ENCODE measurements around the gene RAI1.
"Not testable (repeated sequence)": the region's sequence is repeated elsewhere in the genome, so short reads cannot be mapped to it uniquely, and the experiment has no call there.

The RAI1 gene

DNA sequence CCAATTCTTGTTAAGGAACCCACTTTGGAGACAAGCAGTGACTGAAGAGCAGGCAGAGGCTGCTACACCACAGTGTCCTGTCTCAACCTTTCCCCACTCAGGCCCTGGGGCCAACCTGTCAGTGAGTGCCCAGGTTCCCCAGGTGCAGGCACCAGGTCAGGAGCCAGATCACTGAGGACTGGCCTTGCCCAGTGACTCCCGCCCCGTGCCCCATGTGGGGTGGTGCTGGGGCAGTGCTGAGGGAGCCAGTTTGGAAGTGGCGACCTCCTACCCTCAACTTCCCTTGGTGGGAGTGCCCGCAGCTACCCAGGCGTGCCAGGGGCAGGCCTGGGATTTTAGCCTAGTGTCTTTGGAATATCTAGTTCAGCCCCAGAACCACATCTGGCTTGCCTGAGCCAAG, 126.2 kb downstream of the RAI1 start:
- peaks cover 12% of the 10 kb centered on the region for H3K36me3 ChIP-seq (ENCODE audit: control insufficient read depth, insufficient read depth, low read length)
- TF ChIP-seq, protein P1, sequence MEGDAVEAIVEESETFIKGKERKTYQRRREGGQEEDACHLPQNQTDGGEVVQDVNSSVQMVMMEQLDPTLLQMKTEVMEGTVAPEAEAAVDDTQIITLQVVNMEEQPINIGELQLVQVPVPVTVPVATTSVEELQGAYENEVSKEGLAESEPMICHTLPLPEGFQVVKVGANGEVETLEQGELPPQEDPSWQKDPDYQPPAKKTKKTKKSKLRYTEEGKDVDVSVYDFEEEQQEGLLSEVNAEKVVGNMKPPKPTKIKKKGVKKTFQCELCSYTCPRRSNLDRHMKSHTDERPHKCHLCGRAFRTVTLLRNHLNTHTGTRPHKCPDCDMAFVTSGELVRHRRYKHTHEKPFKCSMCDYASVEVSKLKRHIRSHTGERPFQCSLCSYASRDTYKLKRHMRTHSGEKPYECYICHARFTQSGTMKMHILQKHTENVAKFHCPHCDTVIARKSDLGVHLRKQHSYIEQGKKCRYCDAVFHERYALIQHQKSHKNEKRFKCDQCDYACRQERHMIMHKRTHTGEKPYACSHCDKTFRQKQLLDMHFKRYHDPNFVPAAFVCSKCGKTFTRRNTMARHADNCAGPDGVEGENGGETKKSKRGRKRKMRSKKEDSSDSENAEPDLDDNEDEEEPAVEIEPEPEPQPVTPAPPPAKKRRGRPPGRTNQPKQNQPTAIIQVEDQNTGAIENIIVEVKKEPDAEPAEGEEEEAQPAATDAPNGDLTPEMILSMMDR (IDR thresholded peaks at IDR 0.05; ENCODE audit: insufficient read depth, low read length, poor library complexity, severe bottlenecking) = no peak
- no peak overlapping the region for H3K4me3 ChIP-seq (replicated peaks; ENCODE audit: low read depth, low read length)
- no peaks in the 10 kb centered on the region for H3K27me3 ChIP-seq (replicated peaks; ENCODE audit: control insufficient read depth, insufficient read depth, low read length)
- DNase-seq (ENCODE audit: extremely low read depth, insufficient read length) = no peak

DNA sequence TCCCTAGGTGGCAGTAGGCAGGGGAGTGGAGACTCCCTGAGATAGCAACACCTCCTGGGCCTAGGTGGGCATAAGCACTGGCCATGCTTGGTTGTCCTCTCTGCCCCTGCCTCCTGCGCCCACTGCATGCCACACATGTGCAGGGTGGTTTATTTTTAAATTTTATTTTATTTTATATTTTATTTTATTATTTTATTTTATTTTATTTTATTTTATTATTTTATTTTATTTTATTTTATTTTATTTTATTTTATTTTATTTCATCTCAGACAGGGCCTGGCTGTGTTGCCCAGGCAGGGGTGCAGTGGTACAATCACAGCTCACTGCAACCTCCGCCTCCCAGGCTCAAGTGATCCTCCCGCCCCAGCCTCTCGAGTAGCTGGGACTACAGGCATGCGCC, 126.9 kb downstream of the RAI1 start:
- H3K27me3 ChIP-seq (replicated peaks; ENCODE audit: control insufficient read depth, insufficient read depth, low read length); H3K4me3 ChIP-seq (replicated peaks; ENCODE audit: low read depth, low read length); DNase-seq (ENCODE audit: extremely low read depth, insufficient read length): not testable (repeated sequence)
- H3K36me3 ChIP-seq (ENCODE audit: control insufficient read depth, insufficient read depth, low read length) = peaks cover 14% of the 10 kb centered on the region

DNA sequence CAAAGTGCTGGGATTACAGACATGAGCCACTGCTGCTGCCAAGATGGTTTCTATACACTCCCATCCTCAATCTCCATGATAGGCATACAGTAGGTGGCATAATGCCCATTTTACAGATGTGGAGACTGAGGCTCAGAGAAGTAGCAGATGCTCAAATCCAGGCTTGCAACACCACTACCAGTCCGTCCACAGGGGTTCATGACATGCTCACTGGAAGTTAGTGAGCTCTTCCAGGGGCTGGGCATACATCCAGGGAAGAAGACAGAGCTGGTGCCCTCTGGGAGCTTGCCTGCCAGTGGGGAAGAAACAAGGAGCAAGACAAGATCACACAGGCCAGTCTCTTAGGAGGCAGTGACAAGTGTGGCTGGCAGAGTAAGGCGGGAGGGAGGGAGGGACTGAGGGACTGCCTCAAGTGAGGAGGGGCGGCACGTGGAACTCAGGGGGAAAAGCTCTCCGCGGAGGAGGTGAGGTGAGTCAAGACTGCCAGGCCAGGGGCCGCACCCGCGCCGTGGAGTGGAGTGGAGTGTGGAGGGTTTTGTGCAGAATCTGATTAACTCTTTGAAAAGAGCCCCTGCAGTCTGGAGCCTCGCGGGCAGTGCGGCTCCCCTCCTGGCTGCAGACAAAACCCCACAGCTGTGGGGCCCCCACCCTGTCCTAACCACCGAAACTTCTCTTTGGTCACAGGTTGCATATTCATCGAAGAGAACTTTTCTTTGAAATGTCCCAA, 127.6 kb downstream of the RAI1 start:
- Histone ChIP-seq H3K4me3 (replicated peaks; ENCODE audit: low read depth, low read length) (no peak overlapping the region), H3K36me3 (ENCODE audit: control insufficient read depth, insufficient read depth, low read length) (peaks cover 11% of the 10 kb centered on the region), H3K27me3 (replicated peaks; ENCODE audit: control insufficient read depth, insufficient read depth, low read length) (no peaks in the 10 kb centered on the region)
- DNase-seq (ENCODE audit: extremely low read depth, insufficient read length) = peak; percentile 70
- TF ChIP-seq, protein P1 (IDR thresholded peaks at IDR 0.05; ENCODE audit: insufficient read depth, low read length, poor library complexity, severe bottlenecking) = no peak

DNA sequence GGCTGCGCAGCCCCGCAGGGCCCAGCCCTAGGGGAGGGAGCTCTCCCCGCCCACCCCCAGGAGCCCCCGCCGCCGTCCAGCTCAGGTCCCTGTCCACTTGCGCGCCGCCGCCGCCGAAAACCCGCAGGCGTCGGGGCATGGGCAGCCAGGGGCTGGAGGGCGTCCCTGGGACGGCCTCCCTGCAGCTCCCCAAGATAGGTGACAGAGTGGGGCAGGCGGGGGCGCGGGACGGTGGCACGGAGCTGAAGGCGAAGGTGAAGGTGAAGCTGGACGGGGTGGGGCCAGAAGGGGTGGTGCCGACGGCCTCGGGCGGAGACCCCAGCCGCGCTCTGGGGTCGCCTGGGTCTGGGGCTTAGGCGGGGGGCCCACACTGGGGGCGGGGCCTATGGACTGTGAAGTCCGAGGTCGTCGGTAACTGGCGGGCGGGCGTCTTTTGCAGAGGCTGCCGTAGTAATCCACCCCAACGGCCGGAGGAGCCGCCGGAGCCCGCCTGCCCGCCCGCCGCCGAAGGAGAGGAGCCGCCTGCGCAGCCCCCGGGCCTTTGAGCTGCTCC, 128.3 kb downstream of the RAI1 start:
- DNase-seq (ENCODE audit: extremely low read depth, insufficient read length) = no peak
- Histone ChIP-seq H3K36me3 (ENCODE audit: control insufficient read depth, insufficient read depth, low read length) (peaks cover 11% of the 10 kb centered on the region), H3K27me3 (replicated peaks; ENCODE audit: control insufficient read depth, insufficient read depth, low read length) (no peaks in the 10 kb centered on the region), H3K4me3 (replicated peaks; ENCODE audit: low read depth, low read length) (no peak overlapping the region)
- TF ChIP-seq, protein P1 (IDR thresholded peaks at IDR 0.05; ENCODE audit: insufficient read depth, low read length, poor library complexity, severe bottlenecking) = no peak

DNA sequence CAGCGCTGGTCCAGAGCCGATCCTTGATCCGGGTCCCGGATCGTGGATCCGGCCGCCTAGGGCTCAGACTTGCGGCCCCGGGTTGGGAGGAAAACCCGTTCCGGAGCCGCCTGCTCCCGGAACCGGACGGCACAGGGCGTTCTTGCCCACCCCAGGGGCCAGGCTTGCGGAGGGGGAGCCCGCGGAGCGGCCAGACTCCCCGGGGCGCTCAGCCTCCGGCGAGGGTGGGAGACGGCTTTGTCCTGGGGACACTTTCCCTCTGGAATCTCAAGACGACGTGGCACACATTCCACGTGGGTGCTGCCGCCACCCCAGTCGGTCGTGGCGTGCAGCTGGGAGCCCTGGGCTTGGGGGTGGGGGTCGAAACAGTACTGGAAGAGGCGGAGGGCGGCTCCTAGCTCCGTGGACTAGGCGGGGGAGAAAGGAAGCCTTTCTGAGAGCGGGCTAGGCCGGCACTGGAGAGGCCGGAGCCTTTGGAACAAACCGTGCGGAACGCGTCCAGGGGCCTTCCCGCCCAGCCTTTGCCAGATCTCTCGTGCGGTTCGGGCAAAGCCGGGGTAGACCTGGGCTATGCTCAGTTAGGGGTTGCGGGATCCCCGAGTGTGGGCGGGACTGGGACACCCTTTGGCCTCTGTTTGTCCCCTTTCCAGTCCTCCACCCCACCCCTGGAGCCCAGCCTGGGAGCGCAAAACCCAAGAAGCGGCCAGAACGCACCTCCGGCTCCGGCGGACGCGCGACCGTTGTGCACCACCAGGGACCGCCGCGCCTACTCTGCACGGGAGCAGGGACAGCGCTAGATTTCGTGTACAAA, 129.0 kb downstream of the RAI1 start:
- no peak for DNase-seq (ENCODE audit: extremely low read depth, insufficient read length)
- TF ChIP-seq, protein P1 (IDR thresholded peaks at IDR 0.05; ENCODE audit: insufficient read depth, low read length, poor library complexity, severe bottlenecking) = no peak
- Histone ChIP-seq H3K36me3 (ENCODE audit: control insufficient read depth, insufficient read depth, low read length) (peaks cover 9% of the 10 kb centered on the region), H3K4me3 (replicated peaks; ENCODE audit: low read depth, low read length) (no peak overlapping the region), H3K27me3 (replicated peaks; ENCODE audit: control insufficient read depth, insufficient read depth, low read length) (no peaks in the 10 kb centered on the region)

DNA sequence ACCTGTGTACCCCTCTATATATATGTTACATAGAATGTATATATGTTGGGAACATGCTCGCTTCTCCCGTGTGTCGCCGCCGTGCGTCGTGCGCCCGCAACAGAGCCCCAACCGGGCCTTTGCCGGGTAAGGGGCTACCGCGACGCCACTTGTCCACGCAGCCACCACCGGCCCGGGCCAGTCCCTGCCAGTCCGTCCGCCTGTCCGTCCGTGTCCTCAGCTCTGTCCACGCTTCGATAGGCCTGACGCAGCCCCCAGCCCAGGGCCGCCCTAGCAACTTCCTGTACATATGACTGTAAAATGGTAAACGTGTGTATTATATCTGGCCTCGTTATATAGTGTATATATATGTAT, 129.6 kb downstream of the RAI1 start:
- DNase-seq (ENCODE audit: extremely low read depth, insufficient read length) = no peak
- H3K4me3 ChIP-seq (replicated peaks; ENCODE audit: low read depth, low read length) = no peak overlapping the region
- H3K36me3 ChIP-seq (ENCODE audit: control insufficient read depth, insufficient read depth, low read length) = peaks cover 7% of the 10 kb centered on the region
- H3K27me3 ChIP-seq (replicated peaks; ENCODE audit: control insufficient read depth, insufficient read depth, low read length) = no peaks in the 10 kb centered on the region
- TF ChIP-seq, protein P1 (IDR thresholded peaks at IDR 0.05; ENCODE audit: insufficient read depth, low read length, poor library complexity, severe bottlenecking) = no peak
